ENCODE measurements around the gene PHYHD1. TPM values are rescaled to one million over a fixed set of nuclear protein-coding genes. Genes with fewer than 3 reads are reported as not detected.
A peak's percentile ranks its signal among the peaks of the same experiment; 100 is the strongest.

Gene PHYHD1
- total and polyA plus RNA-seq, 2 of the 13 experiments (the other 11 are each of a cell fraction or from before 2014, with no cell fraction given), result 10.6 to 25.3 TPM

GRCh38 chr9:128947277-128947526 lies 26.4 kb downstream of the PHYHD1 start (continued):
- TF ChIP-seq ZNF280B (CRISPR knock-in tag; IDR thresholded peaks at IDR 0.05; ENCODE audit: borderline replicate concordance) (no peak), SOX6 (IDR thresholded peaks at IDR 0.05) (no peak), SOX6 (CRISPR knock-in tag; IDR thresholded peaks at IDR 0.05) (peak; percentile 31; the same call in 1 of the 2 replicates), POGZ (CRISPR knock-in tag; IDR thresholded peaks at IDR 0.05) (no peak), HNRNPK (IDR thresholded peaks at IDR 0.05; ENCODE audit: low read depth, low read length, poor library complexity, severe bottlenecking) (no peak), LRRFIP1 (CRISPR knock-in tag; conservative IDR thresholded peaks at IDR 0.05) (no peak), ZNF614 (CRISPR knock-in tag; IDR thresholded peaks at IDR 0.05; ENCODE audit: borderline replicate concordance) (no peak), RBM22 (optimal IDR thresholded peaks at IDR 0.05; ENCODE audit: low read length) (no peak), TMF1 (CRISPR knock-in tag; IDR thresholded peaks at IDR 0.05; ENCODE audit: low read depth) (no peak), ZNF281 (CRISPR knock-in tag; IDR thresholded peaks at IDR 0.05; ENCODE audit: borderline replicate concordance) (no peak), BRD4 (CRISPR knock-in tag; IDR thresholded peaks at IDR 0.05) (peak; percentile 56; the same call in 1 of the 2 replicates), THAP8 (CRISPR knock-in tag; IDR thresholded peaks at IDR 0.05; ENCODE audit: borderline replicate concordance) (no peak), CBFB (CRISPR knock-in tag; IDR thresholded peaks at IDR 0.05) (no peak), ZNF17 (CRISPR knock-in tag; IDR thresholded peaks at IDR 0.05) (no peak), ATF6 (CRISPR knock-in tag; conservative IDR thresholded peaks at IDR 0.05) (no peak), ZNF101 (CRISPR knock-in tag; IDR thresholded peaks at IDR 0.05; ENCODE audit: borderline replicate concordance, low read depth) (no peak), ZSCAN30 (CRISPR knock-in tag; IDR thresholded peaks at IDR 0.05) (no peak), ZSCAN12 (CRISPR knock-in tag; IDR thresholded peaks at IDR 0.05) (no peak), TEAD2 (CRISPR knock-in tag; IDR thresholded peaks at IDR 0.05) (no peak), FOXO4 (CRISPR knock-in tag; conservative IDR thresholded peaks at IDR 0.05) (0 out of 2 replicates have a peak, but pooled peaks have one; percentile 91), POLR2A (IDR thresholded peaks at IDR 0.05; ENCODE audit: insufficient read depth in 1 of 2, low read depth in 2 of 2, low read length in 2 of 2) (no peak)
